GM06990 (cell line): Measurements from ENCODE around the gene SFT2D3.

Experiments used
- DNase-seq: peaks from one replicate; pipeline ENCODE4 v3.0.0-alpha.2; 2011; ENCODE audit not compliant: insufficient read length; ENCODE audit errors: extremely low read depth
- H3K27me3 ChIP-seq: replicated peaks from 2 replicates; pipeline ENCODE4 v1.6.0; 2011; ENCODE audit warnings: low read length; ENCODE audit not compliant: control insufficient read depth, insufficient read depth
- H3K36me3 ChIP-seq: 2 replicates; pipeline ENCODE4 v1.5.1; 2011; ENCODE audit warnings: low read length; ENCODE audit not compliant: control insufficient read depth, insufficient read depth
- H3K4me3 ChIP-seq: replicated peaks from 2 replicates; pipeline ENCODE4 v1.5.1; 2011; ENCODE audit warnings: low read depth, mild to moderate bottlenecking, control low read depth, low read length
- CTCF ChIP-seq: IDR thresholded peaks from 2 replicates; pipeline ENCODE4 v1.5.1; 2011; ENCODE audit warnings: low read length, control low read depth, mild to moderate bottlenecking, inconsistent platforms; ENCODE audit not compliant: insufficient read depth, poor library complexity, severe bottlenecking

Gene SFT2D3

GRCh38 chr2:127753374-127753773 is 52.1 kb downstream of the SFT2D3 start:
- Histone ChIP-seq H3K36me3 (no peaks in the 10 kb centered on the region; the same call in 1 of the 2 replicates), H3K27me3 (no peaks in the 10 kb centered on the region), H3K4me3 (no peak overlapping the region)
- DNase-seq, result no peak
- no peak for TF ChIP-seq CTCF

- DNase-seq, result no peak
- no peaks in the 10 kb centered on the region; the same call in 1 of the 2 replicates for H3K36me3 ChIP-seq
- TF ChIP-seq CTCF, result no peak
- H3K27me3 ChIP-seq, result no peaks in the 10 kb centered on the region
- H3K4me3 ChIP-seq, result no peak overlapping the region
Observed at GRCh38 chr2:127754186-127754585, 52.9 kb downstream of the SFT2D3 start.
